Liver (tissue), 9 donors: ENCODE data around the gene NIPAL3. TPM values are rescaled to one million over a fixed set of nuclear protein-coding genes. Genes with fewer than 3 reads are reported as not detected.

ENCODE experiments used
- DNase-seq: peaks from one replicate; pipeline ENCODE4 v3.0.0-alpha.2; 2017; ENCODE audit warnings: low spot score
- H3K27ac ChIP-seq, 2 donors: one replicate each; pipeline ENCODE4 v1.7.0; 2013; ENCODE audit warnings: inconsistent platforms in 2 of 2, low read length in 2 of 2, control low read depth in 1 of 2, low read depth in 1 of 2, mild to moderate bottlenecking in 1 of 2
- H3K27me3 ChIP-seq, 4 donors: one replicate each; pipeline versions ENCODE4 v1.6.1 to v1.7.0; 2013; ENCODE audit warnings: low read length in 3 of 4, inconsistent platforms in 1 of 4, mild to moderate bottlenecking in 1 of 4, moderate library complexity in 1 of 4; ENCODE audit not compliant: control insufficient read depth in 4 of 4, insufficient read depth in 4 of 4
- H3K36me3 ChIP-seq, 4 donors: one replicate each; pipeline versions ENCODE4 v1.6.1 to v1.7.0; 2013; ENCODE audit warnings: low read length in 3 of 4, mild to moderate bottlenecking in 3 of 4, low read depth in 1 of 4, moderate library complexity in 1 of 4; ENCODE audit not compliant: control insufficient read depth in 4 of 4, insufficient read depth in 3 of 4
- H3K4me1 ChIP-seq, 4 donors: one replicate each; pipeline versions ENCODE4 v1.6.1 to v1.7.0; 2013; ENCODE audit warnings: low read length in 3 of 4, mild to moderate bottlenecking in 3 of 4, moderate library complexity in 1 of 4; ENCODE audit not compliant: control insufficient read depth in 4 of 4, insufficient read depth in 4 of 4
- H3K4me3 ChIP-seq, 3 donors: one replicate each; pipeline versions ENCODE4 v1.6.1 to v1.7.0; 2013; ENCODE audit warnings: low read length in 3 of 3, control low read depth in 1 of 3, low read depth in 1 of 3, mild to moderate bottlenecking in 1 of 3
- H3K9ac ChIP-seq, 2 donors: one replicate each; pipeline ENCODE4 v1.7.0; 2013; ENCODE audit warnings: low read length in 2 of 2, mild to moderate bottlenecking in 2 of 2, moderate library complexity in 2 of 2, control low read depth in 1 of 2, low read depth in 1 of 2
- H3K9me3 ChIP-seq, 4 donors: one replicate each; pipeline versions ENCODE4 v1.6.1 to v1.7.0; 2013; ENCODE audit warnings: low read length in 3 of 4; ENCODE audit not compliant: control insufficient read depth in 4 of 4
- EGR1 ChIP-seq, 2 donors: IDR thresholded peaks; 2 replicates each; pipeline ENCODE4 v1.6.1; 2016 to 2018; ENCODE audit warnings: antibody characterized with exemption in 2 of 2, low read depth in 2 of 2
- FOXA2 ChIP-seq: IDR thresholded peaks from 2 replicates; pipeline ENCODE4 v1.6.1; 2016; ENCODE audit warnings: antibody characterized with exemption
- HNF4A ChIP-seq, 2 donors: conservative IDR thresholded peaks; 2 replicates each; pipeline ENCODE4 v1.6.1; 2016; ENCODE audit warnings: antibody characterized with exemption in 2 of 2, mild to moderate bottlenecking in 2 of 2
- HNF4G ChIP-seq: IDR thresholded peaks from 2 replicates; pipeline ENCODE4 v1.6.1; 2016; ENCODE audit warnings: antibody characterized with exemption
- JUND ChIP-seq, 2 donors: IDR thresholded peaks; 2 replicates each; pipeline ENCODE4 v1.6.1; 2016; ENCODE audit warnings: antibody characterized with exemption in 2 of 2
- NR2F2 ChIP-seq: IDR thresholded peaks from 2 replicates; pipeline ENCODE4 v1.6.1; 2016; ENCODE audit warnings: antibody characterized with exemption
- RAD21 ChIP-seq, 2 donors: IDR thresholded peaks; 2 replicates each; pipeline ENCODE4 v1.6.1; 2016; ENCODE audit warnings: antibody characterized with exemption in 2 of 2, mild to moderate bottlenecking in 2 of 2
- RXRA ChIP-seq, 2 donors: IDR thresholded peaks; 2 replicates each; pipeline ENCODE4 v1.6.1; 2017 to 2018; ENCODE audit warnings: antibody characterized with exemption in 2 of 2, mild to moderate bottlenecking in 1 of 2
- SP1 ChIP-seq: IDR thresholded peaks from 2 replicates; pipeline ENCODE4 v1.6.1; 2018; ENCODE audit warnings: antibody characterized with exemption, mild to moderate bottlenecking
- YY1 ChIP-seq: IDR thresholded peaks from 2 replicates; pipeline ENCODE4 v1.6.1; 2016; ENCODE audit warnings: antibody characterized with exemption, mild to moderate bottlenecking
- WGBS: extraction: QIAGEN DNeasy Blood & Tissue Kit; methylation state at CpG from one replicate; pipeline ENCODE4 v1.1.7; 2013; 5-methylcytosine and 5-hydroxymethylcytosine counted together
- polyA plus RNA-seq, 2 donors: library from polyadenylated mRNA; stranded (reverse) in 1 of 2; unstranded in 1 of 2; fragments of 200-250 nt in 1 of 2; fragments of >200 nt in 1 of 2; fragmentation: Nextera tagmentation in 1 of 2; extraction: Ambion mirVana in 1 of 2; gene quantifications; one replicate each; pipeline versions ENCODE4 v1.2.1 to v1.2.3, GENCODE V29; 2013 to 2015
- total RNA-seq, 2 donors: library from RNA; depleted of rRNA; stranded (reverse); fragments of >200 nt; gene quantifications; one replicate each; pipeline ENCODE4 v1.2.3, GENCODE V29; 2014
- TF ChIP-seq, protein P1 (sequence below): IDR thresholded peaks from 2 replicates; pipeline ENCODE4 v1.6.1; 2016; ENCODE audit warnings: antibody characterized with exemption
- TF ChIP-seq, protein P2 (sequence below): IDR thresholded peaks from 2 replicates; pipeline ENCODE4 v1.6.1; 2016; ENCODE audit warnings: antibody characterized with exemption
- TF ChIP-seq, protein P3 (sequence below): IDR thresholded peaks from 2 replicates; pipeline ENCODE4 v1.6.1; 2016; ENCODE audit warnings: antibody characterized with exemption, mild to moderate bottlenecking
- donor health status: healthy.
- donor health status: healthy.
- donor health status: healthy.
- donor health status: healthy.
- donor health status: healthy.

The NIPAL3 gene
- total and polyA plus RNA-seq, 4 donors = 3.0 to 12.0 (median 6.0) TPM

DNA sequence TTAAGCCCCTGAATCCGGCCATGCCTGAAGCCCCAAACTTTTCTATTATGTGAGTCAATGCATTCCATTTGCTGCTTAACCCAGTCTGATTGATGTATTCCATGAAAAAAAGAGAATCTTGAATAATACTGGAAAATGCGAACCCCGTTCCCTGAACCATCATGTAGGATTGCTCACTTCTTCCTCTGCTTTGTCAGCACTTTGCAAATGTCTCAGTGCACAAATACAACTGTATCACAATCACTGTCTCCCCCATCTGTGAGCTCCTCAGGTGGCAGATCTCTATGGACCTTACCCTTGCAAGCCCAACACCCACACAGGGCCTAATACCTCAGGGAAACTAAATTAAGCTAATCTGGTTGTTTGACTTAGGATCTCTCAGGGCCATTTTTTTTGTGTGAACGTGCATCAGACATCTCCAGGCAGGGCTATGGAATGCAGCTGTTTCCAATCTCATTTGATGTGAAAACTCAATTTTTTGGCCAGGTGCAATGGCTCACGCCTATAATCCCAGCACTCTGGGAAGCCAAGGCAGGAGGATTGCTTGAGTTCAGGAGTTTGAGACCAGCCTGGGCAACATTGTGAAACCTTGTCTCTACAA is 84.9 kb downstream of the NIPAL3 start:
- no peak for DNase-seq
- Histone ChIP-seq H3K36me3 (no peaks in the 10 kb centered on the region), H3K4me3 (no peak overlapping the region), H3K9me3 (no peaks in the 10 kb centered on the region), H3K9ac (no peak overlapping the region), H3K4me1 (peaks cover 0 to 15% (median 6%) of the 10 kb centered on the region in 4 donors), H3K27me3 (no peaks in the 10 kb centered on the region), H3K27ac (no peak overlapping the region)
- WGBS = 94% methylated on average over 5 of the region's 5 CpGs
- TF ChIP-seq HNF4G (no peak), JUND (IDR thresholded peaks at IDR 0.05) (no peak), HNF4A (conservative IDR thresholded peaks at IDR 0.05) (no peak), EGR1 (IDR thresholded peaks at IDR 0.05; ENCODE audit: low read depth in 2 of 2) (no peak)
- TF ChIP-seq, protein P1, sequence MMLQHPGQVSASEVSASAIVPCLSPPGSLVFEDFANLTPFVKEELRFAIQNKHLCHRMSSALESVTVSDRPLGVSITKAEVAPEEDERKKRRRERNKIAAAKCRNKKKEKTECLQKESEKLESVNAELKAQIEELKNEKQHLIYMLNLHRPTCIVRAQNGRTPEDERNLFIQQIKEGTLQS = no peak

DNA sequence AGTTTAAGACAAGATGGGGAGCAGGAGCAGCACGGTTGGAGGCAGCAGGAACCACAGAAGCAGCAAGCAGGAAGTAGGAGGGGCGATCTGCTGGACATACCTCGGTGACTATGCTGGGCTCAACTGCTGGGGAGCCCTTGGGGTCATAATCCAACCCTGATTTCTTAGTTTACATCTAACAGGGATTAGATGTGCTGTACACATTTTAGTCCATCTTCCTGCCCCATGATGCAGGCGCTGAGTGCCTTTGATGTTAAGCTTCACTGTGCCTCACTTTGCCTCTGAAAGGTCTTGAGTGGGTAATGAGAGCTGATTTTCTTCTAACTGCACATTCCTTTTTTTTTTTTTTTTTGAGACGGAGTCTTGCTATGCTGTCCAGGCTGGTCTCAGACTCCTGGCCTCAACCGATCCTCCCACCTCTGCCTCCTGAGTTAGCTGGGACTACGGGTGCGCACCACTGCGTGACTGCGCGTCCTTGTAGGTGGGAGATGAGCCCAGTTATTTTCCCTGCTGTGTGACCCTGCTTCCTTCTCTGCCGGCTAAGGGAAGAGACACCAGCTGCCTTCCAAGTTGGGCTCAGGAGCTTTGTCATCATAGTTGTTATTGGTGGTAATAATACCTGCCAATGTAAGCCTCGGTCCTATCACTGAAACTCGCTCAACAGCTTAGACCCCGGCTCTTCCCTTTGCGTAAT is 85.9 kb downstream of the NIPAL3 start:
- Histone ChIP-seq H3K9me3 (no peaks in the 10 kb centered on the region), H3K9ac (peak overlapping the region in 1 of 2 donors; percentile 60), H3K4me1 (peaks cover 0 to 15% (median 6%) of the 10 kb centered on the region in 4 donors), H3K36me3 (no peaks in the 10 kb centered on the region), H3K4me3 (peak overlapping the region in 2 of 3 donors; percentile 86 to 89), H3K27ac (peak overlapping the region in 1 of 2 donors; percentile 58), H3K27me3 (no peaks in the 10 kb centered on the region)
- 65% methylated on average over 16 of the region's 16 CpGs for WGBS
- TF ChIP-seq, protein P2, sequence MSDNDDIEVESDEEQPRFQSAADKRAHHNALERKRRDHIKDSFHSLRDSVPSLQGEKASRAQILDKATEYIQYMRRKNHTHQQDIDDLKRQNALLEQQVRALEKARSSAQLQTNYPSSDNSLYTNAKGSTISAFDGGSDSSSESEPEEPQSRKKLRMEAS = no peak
- no peak for TF ChIP-seq YY1
- no peak for TF ChIP-seq FOXA2
- TF ChIP-seq HNF4A (conservative IDR thresholded peaks at IDR 0.05) = no peak
- no peak for TF ChIP-seq HNF4G
- TF ChIP-seq, protein P1 = no peak
- TF ChIP-seq SP1 = no peak
- TF ChIP-seq EGR1 (IDR thresholded peaks at IDR 0.05; ENCODE audit: low read depth in 2 of 2) = no peak
- no peak for TF ChIP-seq RAD21 (IDR thresholded peaks at IDR 0.05)
- no peak for TF ChIP-seq RXRA (IDR thresholded peaks at IDR 0.05)
- TF ChIP-seq, protein P3, sequence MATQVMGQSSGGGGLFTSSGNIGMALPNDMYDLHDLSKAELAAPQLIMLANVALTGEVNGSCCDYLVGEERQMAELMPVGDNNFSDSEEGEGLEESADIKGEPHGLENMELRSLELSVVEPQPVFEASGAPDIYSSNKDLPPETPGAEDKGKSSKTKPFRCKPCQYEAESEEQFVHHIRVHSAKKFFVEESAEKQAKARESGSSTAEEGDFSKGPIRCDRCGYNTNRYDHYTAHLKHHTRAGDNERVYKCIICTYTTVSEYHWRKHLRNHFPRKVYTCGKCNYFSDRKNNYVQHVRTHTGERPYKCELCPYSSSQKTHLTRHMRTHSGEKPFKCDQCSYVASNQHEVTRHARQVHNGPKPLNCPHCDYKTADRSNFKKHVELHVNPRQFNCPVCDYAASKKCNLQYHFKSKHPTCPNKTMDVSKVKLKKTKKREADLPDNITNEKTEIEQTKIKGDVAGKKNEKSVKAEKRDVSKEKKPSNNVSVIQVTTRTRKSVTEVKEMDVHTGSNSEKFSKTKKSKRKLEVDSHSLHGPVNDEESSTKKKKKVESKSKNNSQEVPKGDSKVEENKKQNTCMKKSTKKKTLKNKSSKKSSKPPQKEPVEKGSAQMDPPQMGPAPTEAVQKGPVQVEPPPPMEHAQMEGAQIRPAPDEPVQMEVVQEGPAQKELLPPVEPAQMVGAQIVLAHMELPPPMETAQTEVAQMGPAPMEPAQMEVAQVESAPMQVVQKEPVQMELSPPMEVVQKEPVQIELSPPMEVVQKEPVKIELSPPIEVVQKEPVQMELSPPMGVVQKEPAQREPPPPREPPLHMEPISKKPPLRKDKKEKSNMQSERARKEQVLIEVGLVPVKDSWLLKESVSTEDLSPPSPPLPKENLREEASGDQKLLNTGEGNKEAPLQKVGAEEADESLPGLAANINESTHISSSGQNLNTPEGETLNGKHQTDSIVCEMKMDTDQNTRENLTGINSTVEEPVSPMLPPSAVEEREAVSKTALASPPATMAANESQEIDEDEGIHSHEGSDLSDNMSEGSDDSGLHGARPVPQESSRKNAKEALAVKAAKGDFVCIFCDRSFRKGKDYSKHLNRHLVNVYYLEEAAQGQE = no peak
- no peak for TF ChIP-seq NR2F2
- DNase-seq = no peak
